ENCODE measurements around the gene NEURL3.

The NEURL3 gene

DNA sequence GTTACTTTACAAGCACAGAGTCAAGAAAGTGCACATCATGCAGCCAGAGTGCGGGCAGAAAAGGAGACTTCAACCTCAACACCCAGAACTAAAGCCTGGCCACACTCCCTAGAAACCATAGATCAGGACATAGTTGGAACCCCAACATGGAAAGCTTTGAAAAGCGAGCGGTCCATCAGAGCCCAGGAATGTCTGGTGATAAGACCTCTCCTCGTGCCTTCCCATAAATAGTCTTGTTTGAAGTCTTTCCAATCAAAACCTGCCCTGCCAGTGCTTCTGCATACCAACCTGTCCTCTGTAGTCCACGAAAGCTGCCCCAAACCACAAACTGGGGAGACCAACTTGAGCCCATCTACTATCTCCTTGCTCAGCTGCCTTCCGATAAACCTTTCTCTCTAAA, 55.5 kb downstream of the NEURL3 start:
- Histone ChIP-seq H3K9me3 (ENCODE audit: control insufficient read depth, insufficient read depth, low read depth, low read length) (no peaks in the 10 kb centered on the region), H3K27ac (ENCODE audit: extremely low read depth, low read depth, low read length) (no peak overlapping the region), H3K4me3 (ENCODE audit: low read depth, low read length) (no peak overlapping the region), H3K36me3 (ENCODE audit: control insufficient read depth in 2 of 2, insufficient read depth in 1 of 2, low read length in 2 of 2) (no peaks in the 10 kb centered on the region), H3K4me1 (ENCODE audit: control insufficient read depth, insufficient read depth, low read length) (no peaks in the 10 kb centered on the region)
- ChIA-PET CTCF (interaction anchor here (1.5 kb wide), 1 partner anchor 42 kb away, joined by 4 read pairs; no protein-coding TSS in a partner anchor), POLR2A (no interaction called here)
- TF ChIP-seq ZNF426 (tag by site-specific recombination; IDR thresholded peaks at IDR 0.05) (no peak), SALL2 (tag by site-specific recombination; IDR thresholded peaks at IDR 0.05; ENCODE audit: borderline replicate concordance) (no peak)
- TF ChIP-seq, protein P1, sequence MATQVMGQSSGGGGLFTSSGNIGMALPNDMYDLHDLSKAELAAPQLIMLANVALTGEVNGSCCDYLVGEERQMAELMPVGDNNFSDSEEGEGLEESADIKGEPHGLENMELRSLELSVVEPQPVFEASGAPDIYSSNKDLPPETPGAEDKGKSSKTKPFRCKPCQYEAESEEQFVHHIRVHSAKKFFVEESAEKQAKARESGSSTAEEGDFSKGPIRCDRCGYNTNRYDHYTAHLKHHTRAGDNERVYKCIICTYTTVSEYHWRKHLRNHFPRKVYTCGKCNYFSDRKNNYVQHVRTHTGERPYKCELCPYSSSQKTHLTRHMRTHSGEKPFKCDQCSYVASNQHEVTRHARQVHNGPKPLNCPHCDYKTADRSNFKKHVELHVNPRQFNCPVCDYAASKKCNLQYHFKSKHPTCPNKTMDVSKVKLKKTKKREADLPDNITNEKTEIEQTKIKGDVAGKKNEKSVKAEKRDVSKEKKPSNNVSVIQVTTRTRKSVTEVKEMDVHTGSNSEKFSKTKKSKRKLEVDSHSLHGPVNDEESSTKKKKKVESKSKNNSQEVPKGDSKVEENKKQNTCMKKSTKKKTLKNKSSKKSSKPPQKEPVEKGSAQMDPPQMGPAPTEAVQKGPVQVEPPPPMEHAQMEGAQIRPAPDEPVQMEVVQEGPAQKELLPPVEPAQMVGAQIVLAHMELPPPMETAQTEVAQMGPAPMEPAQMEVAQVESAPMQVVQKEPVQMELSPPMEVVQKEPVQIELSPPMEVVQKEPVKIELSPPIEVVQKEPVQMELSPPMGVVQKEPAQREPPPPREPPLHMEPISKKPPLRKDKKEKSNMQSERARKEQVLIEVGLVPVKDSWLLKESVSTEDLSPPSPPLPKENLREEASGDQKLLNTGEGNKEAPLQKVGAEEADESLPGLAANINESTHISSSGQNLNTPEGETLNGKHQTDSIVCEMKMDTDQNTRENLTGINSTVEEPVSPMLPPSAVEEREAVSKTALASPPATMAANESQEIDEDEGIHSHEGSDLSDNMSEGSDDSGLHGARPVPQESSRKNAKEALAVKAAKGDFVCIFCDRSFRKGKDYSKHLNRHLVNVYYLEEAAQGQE (tag by site-specific recombination; IDR thresholded peaks at IDR 0.05) = no peak

DNA sequence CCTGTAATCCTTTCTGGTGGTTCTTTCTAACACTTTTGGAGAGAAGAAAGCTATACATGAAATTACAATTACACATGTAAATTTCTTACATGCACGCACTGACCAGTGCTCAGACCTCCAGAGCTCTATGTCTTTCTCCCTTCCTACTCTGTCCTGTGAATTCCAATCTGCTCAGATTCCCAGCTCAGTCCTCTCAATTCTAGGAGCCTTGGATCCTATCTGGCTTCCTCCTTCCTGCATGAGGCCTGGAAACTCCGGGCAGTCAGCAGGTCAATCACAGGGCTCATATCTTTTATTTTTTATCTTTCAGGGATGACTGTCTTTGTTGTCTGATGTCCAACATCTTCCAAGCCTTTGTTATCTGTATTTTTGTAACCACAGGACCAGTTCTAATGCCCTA, 56.0 kb downstream of the NEURL3 start:
- ChIA-PET POLR2A (interaction anchor here (0.5 kb wide), 1 partner anchor 387 kb away, joined by 8 read pairs; no protein-coding TSS in a partner anchor), CTCF (interaction anchor here (0.6 to 1.5 kb wide), 2 partner anchors 42 to 143 kb away, joined by 3 to 4 read pairs; no protein-coding TSS in a partner anchor)
- TF ChIP-seq ZBTB7A (tag by site-specific recombination; IDR thresholded peaks at IDR 0.05; ENCODE audit: low read depth) (no peak), ZNF2 (tag by site-specific recombination; IDR thresholded peaks at IDR 0.05) (no peak), ZNF791 (tag by site-specific recombination; IDR thresholded peaks at IDR 0.05) (no peak), ZNF223 (tag by site-specific recombination; IDR thresholded peaks at IDR 0.05) (no peak), ZNF140 (tag by site-specific recombination; IDR thresholded peaks at IDR 0.05) (no peak)
- TF ChIP-seq, protein P2, sequence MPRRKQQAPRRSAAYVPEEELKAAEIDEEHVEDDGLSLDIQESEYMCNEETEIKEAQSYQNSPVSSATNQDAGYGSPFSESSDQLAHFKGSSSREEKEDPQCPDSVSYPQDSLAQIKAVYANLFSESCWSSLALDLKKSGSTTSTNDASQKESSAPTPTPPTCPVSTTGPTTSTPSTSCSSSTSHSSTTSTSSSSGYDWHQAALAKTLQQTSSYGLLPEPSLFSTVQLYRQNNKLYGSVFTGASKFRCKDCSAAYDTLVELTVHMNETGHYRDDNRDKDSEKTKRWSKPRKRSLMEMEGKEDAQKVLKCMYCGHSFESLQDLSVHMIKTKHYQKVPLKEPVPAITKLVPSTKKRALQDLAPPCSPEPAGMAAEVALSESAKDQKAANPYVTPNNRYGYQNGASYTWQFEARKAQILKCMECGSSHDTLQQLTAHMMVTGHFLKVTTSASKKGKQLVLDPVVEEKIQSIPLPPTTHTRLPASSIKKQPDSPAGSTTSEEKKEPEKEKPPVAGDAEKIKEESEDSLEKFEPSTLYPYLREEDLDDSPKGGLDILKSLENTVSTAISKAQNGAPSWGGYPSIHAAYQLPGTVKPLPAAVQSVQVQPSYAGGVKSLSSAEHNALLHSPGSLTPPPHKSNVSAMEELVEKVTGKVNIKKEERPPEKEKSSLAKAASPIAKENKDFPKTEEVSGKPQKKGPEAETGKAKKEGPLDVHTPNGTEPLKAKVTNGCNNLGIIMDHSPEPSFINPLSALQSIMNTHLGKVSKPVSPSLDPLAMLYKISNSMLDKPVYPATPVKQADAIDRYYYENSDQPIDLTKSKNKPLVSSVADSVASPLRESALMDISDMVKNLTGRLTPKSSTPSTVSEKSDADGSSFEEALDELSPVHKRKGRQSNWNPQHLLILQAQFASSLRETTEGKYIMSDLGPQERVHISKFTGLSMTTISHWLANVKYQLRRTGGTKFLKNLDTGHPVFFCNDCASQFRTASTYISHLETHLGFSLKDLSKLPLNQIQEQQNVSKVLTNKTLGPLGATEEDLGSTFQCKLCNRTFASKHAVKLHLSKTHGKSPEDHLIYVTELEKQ (tag by site-specific recombination; IDR thresholded peaks at IDR 0.05; ENCODE audit: borderline replicate concordance) = no peak
- TF ChIP-seq, protein P3, sequence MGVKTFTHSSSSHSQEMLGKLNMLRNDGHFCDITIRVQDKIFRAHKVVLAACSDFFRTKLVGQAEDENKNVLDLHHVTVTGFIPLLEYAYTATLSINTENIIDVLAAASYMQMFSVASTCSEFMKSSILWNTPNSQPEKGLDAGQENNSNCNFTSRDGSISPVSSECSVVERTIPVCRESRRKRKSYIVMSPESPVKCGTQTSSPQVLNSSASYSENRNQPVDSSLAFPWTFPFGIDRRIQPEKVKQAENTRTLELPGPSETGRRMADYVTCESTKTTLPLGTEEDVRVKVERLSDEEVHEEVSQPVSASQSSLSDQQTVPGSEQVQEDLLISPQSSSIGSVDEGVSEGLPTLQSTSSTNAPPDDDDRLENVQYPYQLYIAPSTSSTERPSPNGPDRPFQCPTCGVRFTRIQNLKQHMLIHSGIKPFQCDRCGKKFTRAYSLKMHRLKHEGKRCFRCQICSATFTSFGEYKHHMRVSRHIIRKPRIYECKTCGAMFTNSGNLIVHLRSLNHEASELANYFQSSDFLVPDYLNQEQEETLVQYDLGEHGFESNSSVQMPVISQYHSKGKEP (tag by site-specific recombination; IDR thresholded peaks at IDR 0.05) = no peak
- Histone ChIP-seq H3K36me3 (ENCODE audit: control insufficient read depth in 2 of 2, insufficient read depth in 1 of 2, low read length in 2 of 2) (no peaks in the 10 kb centered on the region), H3K4me3 (ENCODE audit: low read depth, low read length) (no peak overlapping the region), H3K9me3 (ENCODE audit: control insufficient read depth, insufficient read depth, low read depth, low read length) (no peaks in the 10 kb centered on the region), H3K27ac (ENCODE audit: extremely low read depth, low read depth, low read length) (no peak overlapping the region), H3K4me1 (ENCODE audit: control insufficient read depth, insufficient read depth, low read length) (no peaks in the 10 kb centered on the region)

DNA sequence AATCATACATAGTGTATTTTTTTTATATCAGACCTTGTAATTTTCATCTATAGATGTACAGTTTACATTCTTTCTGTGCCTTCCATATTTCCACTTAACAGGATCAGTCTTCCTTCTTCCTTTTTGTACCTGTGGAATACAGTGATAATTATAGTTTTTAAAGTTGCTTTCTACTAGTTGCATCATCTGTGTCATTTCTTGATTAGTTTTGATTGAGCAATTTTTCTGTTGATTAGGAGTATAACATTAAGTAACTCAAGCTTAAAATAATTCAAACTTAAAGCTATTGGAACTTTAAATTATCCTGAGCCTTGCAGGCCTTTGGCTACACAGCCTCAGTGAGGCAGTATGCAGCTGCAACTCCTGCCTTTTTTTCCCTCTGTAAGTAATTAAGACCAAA, 57.4 kb downstream of the NEURL3 start:
- Histone ChIP-seq H3K9me3 (ENCODE audit: control insufficient read depth, insufficient read depth, low read depth, low read length) (no peaks in the 10 kb centered on the region), H3K4me3 (ENCODE audit: low read depth, low read length) (no peak overlapping the region), H3K36me3 (ENCODE audit: control insufficient read depth in 2 of 2, insufficient read depth in 1 of 2, low read length in 2 of 2) (no peaks in the 10 kb centered on the region), H3K4me1 (ENCODE audit: control insufficient read depth, insufficient read depth, low read length) (no peaks in the 10 kb centered on the region), H3K27ac (ENCODE audit: extremely low read depth, low read depth, low read length) (no peak overlapping the region)
- POLR2A ChIA-PET = no interaction called here
- CTCF ChIA-PET = interaction anchor here (1.0 to 1.1 kb wide), 2 partner anchors 10 to 61 kb away, joined by 3 to 6 read pairs; no protein-coding TSS in a partner anchor
- TF ChIP-seq, protein P4, sequence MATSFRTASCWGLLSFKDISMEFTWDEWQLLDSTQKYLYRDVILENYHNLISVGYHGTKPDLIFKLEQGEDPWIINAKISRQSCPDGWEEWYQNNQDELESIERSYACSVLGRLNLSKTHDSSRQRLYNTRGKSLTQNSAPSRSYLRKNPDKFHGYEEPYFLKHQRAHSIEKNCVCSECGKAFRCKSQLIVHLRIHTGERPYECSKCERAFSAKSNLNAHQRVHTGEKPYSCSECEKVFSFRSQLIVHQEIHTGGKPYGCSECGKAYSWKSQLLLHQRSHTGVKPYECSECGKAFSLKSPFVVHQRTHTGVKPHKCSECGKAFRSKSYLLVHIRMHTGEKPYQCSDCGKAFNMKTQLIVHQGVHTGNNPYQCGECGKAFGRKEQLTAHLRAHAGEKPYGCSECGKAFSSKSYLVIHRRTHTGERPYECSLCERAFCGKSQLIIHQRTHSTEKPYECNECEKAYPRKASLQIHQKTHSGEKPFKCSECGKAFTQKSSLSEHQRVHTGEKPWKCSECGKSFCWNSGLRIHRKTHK (tag by site-specific recombination; IDR thresholded peaks at IDR 0.05) = no peak
- TF ChIP-seq, protein P5, sequence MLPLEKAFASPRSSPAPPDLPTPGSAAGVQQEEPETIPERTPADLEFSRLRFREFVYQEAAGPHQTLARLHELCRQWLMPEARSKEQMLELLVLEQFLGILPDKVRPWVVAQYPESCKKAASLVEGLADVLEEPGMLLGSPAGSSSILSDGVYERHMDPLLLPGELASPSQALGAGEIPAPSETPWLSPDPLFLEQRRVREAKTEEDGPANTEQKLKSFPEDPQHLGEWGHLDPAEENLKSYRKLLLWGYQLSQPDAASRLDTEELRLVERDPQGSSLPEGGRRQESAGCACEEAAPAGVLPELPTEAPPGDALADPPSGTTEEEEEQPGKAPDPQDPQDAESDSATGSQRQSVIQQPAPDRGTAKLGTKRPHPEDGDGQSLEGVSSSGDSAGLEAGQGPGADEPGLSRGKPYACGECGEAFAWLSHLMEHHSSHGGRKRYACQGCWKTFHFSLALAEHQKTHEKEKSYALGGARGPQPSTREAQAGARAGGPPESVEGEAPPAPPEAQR (tag by site-specific recombination; IDR thresholded peaks at IDR 0.05) = no peak
- TF ChIP-seq, protein P6, sequence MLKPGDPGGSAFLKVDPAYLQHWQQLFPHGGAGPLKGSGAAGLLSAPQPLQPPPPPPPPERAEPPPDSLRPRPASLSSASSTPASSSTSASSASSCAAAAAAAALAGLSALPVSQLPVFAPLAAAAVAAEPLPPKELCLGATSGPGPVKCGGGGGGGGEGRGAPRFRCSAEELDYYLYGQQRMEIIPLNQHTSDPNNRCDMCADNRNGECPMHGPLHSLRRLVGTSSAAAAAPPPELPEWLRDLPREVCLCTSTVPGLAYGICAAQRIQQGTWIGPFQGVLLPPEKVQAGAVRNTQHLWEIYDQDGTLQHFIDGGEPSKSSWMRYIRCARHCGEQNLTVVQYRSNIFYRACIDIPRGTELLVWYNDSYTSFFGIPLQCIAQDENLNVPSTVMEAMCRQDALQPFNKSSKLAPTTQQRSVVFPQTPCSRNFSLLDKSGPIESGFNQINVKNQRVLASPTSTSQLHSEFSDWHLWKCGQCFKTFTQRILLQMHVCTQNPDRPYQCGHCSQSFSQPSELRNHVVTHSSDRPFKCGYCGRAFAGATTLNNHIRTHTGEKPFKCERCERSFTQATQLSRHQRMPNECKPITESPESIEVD (tag by site-specific recombination; IDR thresholded peaks at IDR 0.05) = no peak
- TF ChIP-seq ZNF707 (tag by site-specific recombination; IDR thresholded peaks at IDR 0.05) (no peak), ZFP37 (tag by site-specific recombination; IDR thresholded peaks at IDR 0.05) (no peak), GLIS2 (tag by site-specific recombination; IDR thresholded peaks at IDR 0.05) (no peak), ZNF48 (tag by site-specific recombination; IDR thresholded peaks at IDR 0.05) (no peak), ZNF184 (tag by site-specific recombination; IDR thresholded peaks at IDR 0.05) (no peak)

All from HEK293 (cell line).